IPS-18c (cell line): ENCODE measurements around the gene PYDC1.
"Not testable (repeated sequence)": the region's sequence is repeated elsewhere in the genome, so short reads cannot be mapped to it uniquely, and the experiment has no call there.

Experiments
- H3K4me3 ChIP-seq: 2 replicates; pipeline ENCODE4 v1.7.0; 2013; ENCODE audit warnings: low read depth, mild to moderate bottlenecking, low read length, moderate library complexity; ENCODE audit not compliant: insufficient read depth
- H3K9me3 ChIP-seq: one replicate; pipeline ENCODE4 v1.6.1; 2013; ENCODE audit warnings: mild to moderate bottlenecking, low read length, moderate library complexity; ENCODE audit not compliant: control insufficient read depth, insufficient read depth

The PYDC1 gene

GRCh38 chr16:31216422-31217135 lies at the start of gene PYDC1:
TSS of gene PYDC1 (minus strand) at chr16:31217135. CDS start at chr16:31217028, 107 bp downstream.
- H3K4me3 ChIP-seq = peak within 1 kb of the TSS; percentile 78
- H3K9me3 ChIP-seq = no peaks in the 10 kb centered on the region

- no peak overlapping the region for H3K4me3 ChIP-seq
- peaks cover 2% of the 10 kb centered on the region for H3K9me3 ChIP-seq
Measured at GRCh38 chr16:31265329-31266245, 48.7 kb upstream of the PYDC1 start.

GRCh38 chr16:31262084-31262483 lies 45.1 kb upstream of the PYDC1 start:
- H3K9me3 ChIP-seq = peaks cover 2% of the 10 kb centered on the region
- H3K4me3 ChIP-seq = no peak overlapping the region

GRCh38 chr16:31260136-31260931 lies 43.4 kb upstream of the PYDC1 start:
- Histone ChIP-seq H3K4me3 (no peak overlapping the region), H3K9me3 (peaks cover 2% of the 10 kb centered on the region)

- Histone ChIP-seq H3K4me3 (no peak overlapping the region), H3K9me3 (peaks cover 2% of the 10 kb centered on the region)
Measured at GRCh38 chr16:31258366-31258765, 41.4 kb upstream of the PYDC1 start.

- H3K9me3 ChIP-seq = no peaks in the 10 kb centered on the region
Measured at GRCh38 chr16:31256466-31256865, 39.5 kb upstream of the PYDC1 start.

GRCh38 chr16:31253642-31254045 lies 36.7 kb upstream of the PYDC1 start:
- H3K4me3 ChIP-seq = no peak overlapping the region
- H3K9me3 ChIP-seq = no peaks in the 10 kb centered on the region

More at GRCh38 chr16:31256466-31256865, 39.5 kb upstream of the PYDC1 start:
- no peak overlapping the region for H3K4me3 ChIP-seq

- Histone ChIP-seq H3K4me3 (no peak overlapping the region), H3K9me3 (no peaks in the 10 kb centered on the region)
Measured at GRCh38 chr16:31251435-31251834, 34.5 kb upstream of the PYDC1 start.

- H3K9me3 ChIP-seq = no peaks in the 10 kb centered on the region
Measured at GRCh38 chr16:31250782-31251384, 33.9 kb upstream of the PYDC1 start.

GRCh38 chr16:31248344-31248743 lies 31.4 kb upstream of the PYDC1 start:
- Histone ChIP-seq H3K9me3 (no peaks in the 10 kb centered on the region), H3K4me3 (no peak overlapping the region)

More at GRCh38 chr16:31250782-31251384, 33.9 kb upstream of the PYDC1 start:
- H3K4me3 ChIP-seq = no peak overlapping the region

- no peaks in the 10 kb centered on the region for H3K9me3 ChIP-seq
- H3K4me3 ChIP-seq = no peak overlapping the region
Measured at GRCh38 chr16:31246296-31246695, 29.4 kb upstream of the PYDC1 start.

- H3K9me3 ChIP-seq, H3K4me3 ChIP-seq: not testable (repeated sequence)
Measured at GRCh38 chr16:31245598-31245997, 28.7 kb upstream of the PYDC1 start.

- Histone ChIP-seq H3K4me3 (no peak overlapping the region), H3K9me3 (no peaks in the 10 kb centered on the region)
Measured at GRCh38 chr16:31243734-31244670, 27.1 kb upstream of the PYDC1 start.

GRCh38 chr16:31242206-31242605 lies 25.3 kb upstream of the PYDC1 start:
- Histone ChIP-seq H3K4me3 (no peak overlapping the region), H3K9me3 (no peaks in the 10 kb centered on the region)

GRCh38 chr16:31238041-31238440 lies 21.1 kb upstream of the PYDC1 start:
- peaks cover 2% of the 10 kb centered on the region for H3K9me3 ChIP-seq
- H3K4me3 ChIP-seq = no peak overlapping the region

GRCh38 chr16:31229501-31229900 lies 12.6 kb upstream of the PYDC1 start:
- H3K9me3 ChIP-seq = peaks cover 7% of the 10 kb centered on the region
- no peak overlapping the region for H3K4me3 ChIP-seq
